Pancreas (tissue), 10 donors: Measurements from ENCODE around the gene RBM20. TPM values are rescaled to one million over a fixed set of nuclear protein-coding genes. Genes with fewer than 3 reads are reported as not detected.

Experiments used
- ATAC-seq, 4 donors: fragments of 200-7000 bp; cut with Tn5 transposase; one replicate each; pipeline versions ENCODE4 v1.8.0 to v1.9.1; 2020; ENCODE audit warnings: mild to moderate bottlenecking in 4 of 4, moderate library complexity in 4 of 4
- DNase-seq, 6 donors: peaks; one replicate each; pipeline ENCODE4 v3.0.0-alpha.2; 2020
- FAIRE-seq: peaks from 2 replicates; lab custom pipeline; 2012; peaks lifted over from hg19 to GRCh38; lab: Jason Lieb, UNC
- H3K27ac ChIP-seq, 4 donors: fragments of 200-600 bp; sonication (generic); 1 replicate in 3 of 4; 2 replicates in 1 of 4; pipeline versions ENCODE4 v1.5.0 to v1.8.0; 2020
- H3K27me3 ChIP-seq, 4 donors: fragments of 200-600 bp; one replicate each; pipeline ENCODE4 v1.8.0; 2021
- H3K36me3 ChIP-seq, 3 donors: fragments of 200-600 bp; sonication (generic) in 1 of 3; one replicate each; pipeline versions ENCODE4 v1.5.0 to v1.8.0; 2020 to 2021
- H3K4me1 ChIP-seq, 3 donors: fragments of 200-600 bp; one replicate each; pipeline ENCODE4 v1.8.0; 2021
- H3K4me3 ChIP-seq, 4 donors: fragments of 200-600 bp; sonication (generic) in 2 of 4; one replicate each; pipeline versions ENCODE4 v1.5.0 to v1.8.0; 2020 to 2021
- H3K9me3 ChIP-seq, 4 donors: fragments of 200-600 bp; one replicate each; pipeline ENCODE4 v1.8.0; 2021
- CTCF ChIP-seq, 4 donors: fragments of 200-600 bp; sonication (generic) in 3 of 4; IDR thresholded peaks; one replicate each; pipeline versions ENCODE4 v1.5.0 to v1.8.0; 2021; ENCODE audit warnings: antibody characterized with exemption in 4 of 4
- WGBS, 2 donors: extraction: QIAGEN DNeasy Blood & Tissue Kit; methylation state at CpG; one replicate each; pipeline ENCODE4 v1.1.7; 2013; 5-methylcytosine and 5-hydroxymethylcytosine counted together
- intact Hi-C, 3 donors: fragments of 100-400 bp; cut with DNase I; formaldehyde crosslinking; loops; one replicate each; pipeline versions ENCODE4 v1.11.1 to v1.14.2; 2022
- polyA plus RNA-seq, 2 donors: library from polyadenylated mRNA; stranded (reverse); fragments of 200-250 nt; gene quantifications; one replicate each; pipeline ENCODE4 v1.2.3, GENCODE V29; 2013
- total RNA-seq, 6 donors: library from RNA; stranded (reverse); fragmentation: NEBNext Ultra II Directional in 4 of 6; extraction: Animal tissue kit (Norgen Biotek cat#: 25700) in 4 of 6; gene quantifications; one replicate each; pipeline versions ENCODE4 v1.2.1 to v1.2.4, GENCODE V29; 2021 to 2023
- donor health status: healthy with polysubstance abuse.
- donor health status: DM: no; HTN: no; CAD: no; lungs with moderate emphysema.
- donor health status: DM: no; HTN: no; CAD: no.
- donor health status: control.
- donor health status: control.
- donor health status: Bipolar disorder and iron deficiency.
- donor health status: DM: yes; HTN: yes; CAD: no.
- donor health status: DM: no; HTN: no; CAD: no.
- donor health status: DM: no; HTN: no; CAD: no.
- donor health status: DM: yes; HTN: yes; CAD: no.

The RBM20 gene
- total and polyA plus RNA-seq, 8 donors: 0.79 to 23.6 (median 3.7) TPM

- peaks cover 2 to 18% (median 15%) of the 10 kb centered on the region in 3 donors for H3K4me1 ChIP-seq
- no peaks in the 10 kb centered on the region for H3K9me3 ChIP-seq
- H3K27ac ChIP-seq: no peak overlapping the region
- TF ChIP-seq CTCF (IDR thresholded peaks at IDR 0.05): no peak
- H3K27me3 ChIP-seq: no peaks in the 10 kb centered on the region
- intact Hi-C loops: loop anchor here in 1 of 3 donors (10.0 kb wide), 1 partner anchor 56 kb away; no protein-coding TSS in a partner anchor
- no peak for DNase-seq
- no peak for ATAC-seq
- WGBS, 2 donors: 62 to 75% methylated on average over 5 of the region's 5 CpGs
- FAIRE-seq: no peak
- H3K4me3 ChIP-seq: no peak overlapping the region
- no peaks in the 10 kb centered on the region for H3K36me3 ChIP-seq
Measured at GRCh38 chr10:110808615-110809014, 164.5 kb downstream of the RBM20 start.

GRCh38 chr10:110810625-110811024, 166.5 kb downstream of the RBM20 start:
- H3K4me3 ChIP-seq: no peak overlapping the region
- H3K36me3 ChIP-seq: no peaks in the 10 kb centered on the region
- TF ChIP-seq CTCF (IDR thresholded peaks at IDR 0.05): no peak
- H3K4me1 ChIP-seq: peaks cover 0 to 5% (median 0%) of the 10 kb centered on the region in 3 donors
- no peaks in the 10 kb centered on the region for H3K27me3 ChIP-seq
- DNase-seq (no peak), ATAC-seq (no peak), FAIRE-seq (no peak)
- H3K27ac ChIP-seq: no peak overlapping the region
- intact Hi-C loops: no loop called here
- no peaks in the 10 kb centered on the region for H3K9me3 ChIP-seq
- 73 to 92% methylated on average over 9 of the region's 9 CpGs for WGBS, 2 donors

GRCh38 chr10:110811791-110812581, 167.8 kb downstream of the RBM20 start:
- 89 to 95% methylated on average over 23 of the region's 23 CpGs for WGBS, 2 donors
- TF ChIP-seq CTCF (IDR thresholded peaks at IDR 0.05): no peak
- Histone ChIP-seq H3K4me1 (peaks cover 0 to 5% (median 0%) of the 10 kb centered on the region in 3 donors), H3K4me3 (no peak overlapping the region), H3K9me3 (no peaks in the 10 kb centered on the region), H3K27me3 (no peaks in the 10 kb centered on the region), H3K36me3 (no peaks in the 10 kb centered on the region), H3K27ac (no peak overlapping the region)
- intact Hi-C loops: no loop called here
- DNase-seq (peak in 2 of 6 donors; percentile 63 to 80), ATAC-seq (no peak), FAIRE-seq (no peak)

DNA sequence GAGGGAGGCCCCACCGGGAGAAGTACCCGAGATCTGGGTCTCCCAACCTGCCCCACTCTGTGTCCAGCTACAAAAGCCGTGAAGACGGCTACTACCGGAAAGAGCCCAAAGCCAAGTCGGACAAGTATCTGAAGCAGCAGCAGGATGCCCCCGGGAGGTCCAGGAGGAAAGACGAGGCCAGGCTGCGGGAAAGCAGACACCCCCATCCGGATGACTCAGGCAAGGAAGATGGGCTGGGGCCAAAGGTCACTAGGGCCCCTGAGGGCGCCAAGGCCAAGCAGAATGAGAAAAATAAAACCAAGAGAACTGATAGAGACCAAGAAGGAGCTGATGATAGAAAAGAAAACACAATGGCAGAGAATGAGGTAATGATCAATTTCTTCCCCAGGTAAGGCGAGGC, 168.4 kb downstream of the RBM20 start:
- Histone ChIP-seq H3K27me3 (no peaks in the 10 kb centered on the region), H3K4me1 (peaks cover 0 to 5% (median 3%) of the 10 kb centered on the region in 3 donors), H3K36me3 (no peaks in the 10 kb centered on the region), H3K9me3 (no peaks in the 10 kb centered on the region), H3K4me3 (no peak overlapping the region), H3K27ac (no peak overlapping the region)
- no peak for DNase-seq
- 88 to 89% methylated on average over 12 of the region's 12 CpGs for WGBS, 2 donors
- ATAC-seq: no peak
- TF ChIP-seq CTCF (IDR thresholded peaks at IDR 0.05): no peak
- intact Hi-C loops: no loop called here
- FAIRE-seq: no peak
